Measurements from ENCODE around the gene NET1.

Gene NET1

DNA sequence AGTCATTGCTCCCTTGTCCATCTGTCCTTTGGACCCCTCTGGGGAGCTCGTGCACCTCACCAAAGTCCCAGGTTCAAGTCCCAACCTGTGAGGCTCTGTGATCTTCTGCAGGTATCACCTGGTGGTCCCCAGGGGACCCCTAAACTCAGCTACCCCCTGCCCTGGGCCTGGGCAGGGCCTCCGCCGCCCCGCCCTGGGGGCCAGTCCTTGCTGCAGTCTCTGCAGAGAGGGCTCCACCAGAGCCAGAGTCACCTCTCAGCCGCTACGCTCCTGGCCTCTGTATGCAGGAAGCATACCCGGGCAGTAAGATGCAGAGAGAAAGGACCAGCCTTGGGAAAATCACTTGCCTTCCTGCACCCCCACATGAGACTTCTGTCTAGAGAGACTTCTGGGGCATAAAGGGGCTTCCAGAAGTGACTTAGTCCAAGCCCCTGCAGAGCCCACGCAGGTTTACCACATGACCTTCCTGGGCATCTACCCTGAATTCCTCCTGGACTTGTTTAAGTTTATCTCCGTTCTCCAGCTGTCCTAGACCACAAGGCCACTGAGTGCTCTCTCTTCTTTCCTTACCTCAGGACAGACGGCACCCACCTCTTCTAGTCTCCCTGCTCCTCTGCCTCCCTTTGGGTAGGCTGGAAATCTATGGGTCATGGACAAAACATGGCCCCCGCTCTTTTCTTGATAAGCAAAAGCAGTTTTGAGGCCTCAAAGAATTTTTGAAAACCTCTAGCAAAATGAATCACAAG, 65.8 kb downstream of the NET1 start:
- TF ChIP-seq, protein P1, sequence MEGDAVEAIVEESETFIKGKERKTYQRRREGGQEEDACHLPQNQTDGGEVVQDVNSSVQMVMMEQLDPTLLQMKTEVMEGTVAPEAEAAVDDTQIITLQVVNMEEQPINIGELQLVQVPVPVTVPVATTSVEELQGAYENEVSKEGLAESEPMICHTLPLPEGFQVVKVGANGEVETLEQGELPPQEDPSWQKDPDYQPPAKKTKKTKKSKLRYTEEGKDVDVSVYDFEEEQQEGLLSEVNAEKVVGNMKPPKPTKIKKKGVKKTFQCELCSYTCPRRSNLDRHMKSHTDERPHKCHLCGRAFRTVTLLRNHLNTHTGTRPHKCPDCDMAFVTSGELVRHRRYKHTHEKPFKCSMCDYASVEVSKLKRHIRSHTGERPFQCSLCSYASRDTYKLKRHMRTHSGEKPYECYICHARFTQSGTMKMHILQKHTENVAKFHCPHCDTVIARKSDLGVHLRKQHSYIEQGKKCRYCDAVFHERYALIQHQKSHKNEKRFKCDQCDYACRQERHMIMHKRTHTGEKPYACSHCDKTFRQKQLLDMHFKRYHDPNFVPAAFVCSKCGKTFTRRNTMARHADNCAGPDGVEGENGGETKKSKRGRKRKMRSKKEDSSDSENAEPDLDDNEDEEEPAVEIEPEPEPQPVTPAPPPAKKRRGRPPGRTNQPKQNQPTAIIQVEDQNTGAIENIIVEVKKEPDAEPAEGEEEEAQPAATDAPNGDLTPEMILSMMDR (IDR thresholded peaks at IDR 0.05; ENCODE audit: low read depth, low read length, missing control alignments) = no peak
- no peak overlapping the region for H3K27ac ChIP-seq
- DNase-seq = no peak
- in situ Hi-C loops (cut with HindIII; ENCODE audit: low pct_ligation_motif_present, low sequenced_read_pairs) = no loop called here
- H3K36me3 ChIP-seq (replicated peaks) = no peaks in the 10 kb centered on the region
- no peaks in the 10 kb centered on the region for H3K27me3 ChIP-seq (replicated peaks)
- no peak overlapping the region for H3K4me3 ChIP-seq (ENCODE audit: low read depth, low read length)

DNA sequence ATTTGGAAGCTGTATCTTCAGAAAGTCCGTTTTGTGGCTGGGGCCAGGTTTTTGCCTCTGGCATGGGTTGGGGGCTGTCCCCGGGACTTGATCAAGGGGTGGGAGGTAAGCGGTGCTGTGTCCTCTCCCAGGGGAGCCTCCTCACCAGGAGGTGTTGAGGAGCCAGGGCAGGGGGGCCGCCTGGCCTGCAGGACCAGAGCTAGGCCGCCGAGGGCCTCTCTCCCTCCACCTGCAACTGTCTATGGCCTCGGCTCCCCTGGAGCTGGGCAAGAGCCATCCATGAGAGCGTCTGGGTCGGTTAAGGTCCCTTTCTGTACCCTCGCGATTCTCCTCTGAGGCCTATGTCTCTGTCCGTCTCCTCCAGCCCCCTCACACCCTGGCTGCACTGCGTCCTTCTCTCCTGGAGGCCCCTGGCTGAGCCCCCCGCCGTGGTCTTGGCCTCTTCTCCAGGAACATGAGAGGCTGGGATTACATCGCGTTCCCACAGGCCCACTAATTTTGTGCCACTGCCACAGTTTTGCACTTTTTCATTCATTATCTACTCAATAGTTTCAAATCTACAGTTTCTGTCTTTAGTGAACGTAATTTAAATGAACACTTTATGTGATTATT, 66.4 kb downstream of the NET1 start:
- H3K36me3 ChIP-seq (replicated peaks) = no peaks in the 10 kb centered on the region
- H3K27me3 ChIP-seq (replicated peaks) = no peaks in the 10 kb centered on the region
- DNase-seq = no peak
- TF ChIP-seq, protein P1 (IDR thresholded peaks at IDR 0.05; ENCODE audit: low read depth, low read length, missing control alignments) = no peak
- H3K27ac ChIP-seq = no peak overlapping the region
- H3K4me3 ChIP-seq (ENCODE audit: low read depth, low read length) = no peak overlapping the region
- in situ Hi-C loops (cut with HindIII; ENCODE audit: low pct_ligation_motif_present, low sequenced_read_pairs) = no loop called here

DNA sequence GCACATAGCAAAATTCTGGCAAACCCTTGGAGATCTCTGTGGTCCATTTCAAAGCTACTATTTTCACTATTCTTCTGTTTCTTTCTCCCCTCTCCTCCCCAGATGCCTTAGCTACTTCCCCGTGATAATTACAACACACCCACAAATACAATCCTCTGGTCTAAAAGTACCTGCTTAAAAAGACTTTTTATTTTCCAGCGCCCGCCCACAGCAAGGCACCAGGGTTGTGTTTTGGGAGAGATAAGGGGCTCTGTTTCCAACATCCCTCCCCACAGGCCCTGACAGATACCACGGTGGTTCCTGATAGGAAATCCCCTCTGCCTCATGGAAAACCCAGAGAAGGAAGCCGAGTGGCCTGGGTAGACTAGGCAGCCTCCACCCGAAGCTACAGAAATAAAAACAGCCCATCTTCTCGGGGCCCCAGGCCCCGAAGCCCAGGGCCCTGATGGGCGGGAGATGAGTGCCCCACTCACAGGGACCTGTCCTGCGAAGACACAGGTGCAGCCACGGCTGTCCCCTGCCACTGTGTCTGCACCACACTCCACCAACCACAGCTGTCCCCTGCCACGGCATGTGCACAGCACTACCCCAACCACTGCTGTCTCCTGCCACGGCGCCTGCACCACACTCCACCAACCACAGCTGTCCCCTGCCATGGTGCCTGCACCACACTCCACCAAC, 67.3 kb downstream of the NET1 start:
- in situ Hi-C loops (cut with HindIII; ENCODE audit: low pct_ligation_motif_present, low sequenced_read_pairs) = no loop called here
- Histone ChIP-seq H3K4me3 (ENCODE audit: low read depth, low read length) (no peak overlapping the region), H3K36me3 (replicated peaks) (no peaks in the 10 kb centered on the region), H3K27me3 (replicated peaks) (no peaks in the 10 kb centered on the region), H3K27ac (no peak overlapping the region)
- no peak for DNase-seq
- TF ChIP-seq, protein P1 (IDR thresholded peaks at IDR 0.05; ENCODE audit: low read depth, low read length, missing control alignments) = no peak

DNA sequence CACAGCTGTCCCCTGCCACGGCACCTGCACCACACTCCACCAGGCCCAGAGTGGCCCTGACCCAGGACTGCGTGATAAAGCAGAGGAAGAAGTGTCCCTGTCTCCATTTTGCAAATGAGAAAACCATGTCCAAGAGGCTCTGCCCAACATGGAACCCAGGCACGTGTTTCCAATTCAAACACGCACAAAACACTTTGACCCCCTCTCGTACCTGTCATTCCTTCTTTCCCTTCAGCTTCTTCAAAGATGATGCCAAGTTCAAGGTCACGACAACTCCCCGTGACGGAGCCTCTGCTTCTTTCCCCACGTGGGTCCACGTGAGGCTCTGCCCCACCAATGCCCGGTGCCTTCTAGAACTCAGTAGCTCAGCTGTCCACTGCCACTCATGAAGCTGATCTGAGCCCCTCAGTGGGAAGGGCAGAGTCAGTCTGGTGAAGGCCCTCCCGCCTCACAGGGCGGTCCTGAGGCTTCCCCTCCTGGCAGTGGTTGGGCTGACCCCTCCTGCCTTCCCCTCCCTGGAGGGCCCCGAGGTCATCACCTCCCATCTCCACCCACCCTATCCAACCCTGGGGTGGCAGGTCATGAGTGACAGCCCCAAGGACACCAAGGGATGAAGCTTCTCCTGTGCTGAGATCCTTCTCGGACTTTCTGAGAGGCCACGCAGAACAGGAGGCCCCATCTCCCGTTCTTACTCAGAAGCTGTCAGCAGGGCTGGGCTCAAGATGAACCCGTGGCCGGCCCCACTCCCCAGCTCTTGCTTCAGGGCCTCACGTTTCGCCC, 68.0 kb downstream of the NET1 start:
- no peak overlapping the region for H3K27ac ChIP-seq
- TF ChIP-seq, protein P1 (IDR thresholded peaks at IDR 0.05; ENCODE audit: low read depth, low read length, missing control alignments) = no peak
- DNase-seq = no peak
- H3K27me3 ChIP-seq (replicated peaks) = no peaks in the 10 kb centered on the region
- in situ Hi-C loops (cut with HindIII; ENCODE audit: low pct_ligation_motif_present, low sequenced_read_pairs) = no loop called here
- no peak overlapping the region for H3K4me3 ChIP-seq (ENCODE audit: low read depth, low read length)
- H3K36me3 ChIP-seq (replicated peaks) = no peaks in the 10 kb centered on the region

DNA sequence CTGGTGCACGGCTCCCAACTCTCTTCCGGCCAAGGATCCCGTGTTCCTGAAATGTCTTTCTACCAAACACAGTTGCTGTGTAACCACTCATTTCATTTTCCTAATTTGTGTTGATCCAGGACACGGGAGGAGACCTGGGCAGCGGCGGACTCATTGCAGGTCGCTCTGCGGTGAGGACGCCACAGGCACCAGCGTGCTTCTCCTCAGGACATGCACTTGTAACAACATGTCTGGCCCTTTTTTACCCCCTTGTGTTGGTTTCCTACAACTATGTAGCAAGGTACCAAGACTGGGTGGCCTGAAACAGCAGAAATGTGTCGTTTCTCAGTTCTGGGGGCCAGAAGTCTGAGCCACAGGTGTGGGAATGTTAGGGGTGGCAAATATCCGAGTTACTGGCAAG, 68.8 kb downstream of the NET1 start:
- Histone ChIP-seq H3K36me3 (replicated peaks) (no peaks in the 10 kb centered on the region), H3K4me3 (ENCODE audit: low read depth, low read length) (no peak overlapping the region), H3K27me3 (replicated peaks) (no peaks in the 10 kb centered on the region), H3K27ac (no peak overlapping the region)
- TF ChIP-seq, protein P1 (IDR thresholded peaks at IDR 0.05; ENCODE audit: low read depth, low read length, missing control alignments) = no peak
- in situ Hi-C loops (cut with HindIII; ENCODE audit: low pct_ligation_motif_present, low sequenced_read_pairs) = no loop called here
- no peak for DNase-seq
